Measurements from ENCODE around the gene C11orf52. TPM values are rescaled to one million over a fixed set of nuclear protein-coding genes. Genes with fewer than 3 reads are reported as not detected.

C11orf52 gene
- total RNA-seq, 1 experiment from 2014 or later = 14.4 TPM

- Mint-ChIP-seq H3K4me1 (ENCODE audit: low read depth, unreplicated experiment) (peaks cover 49% of the 10 kb centered on the region), H3K27ac (ENCODE audit: unreplicated experiment) (no peak overlapping the region), H3K36me3 (ENCODE audit: insufficient read depth, unreplicated experiment) (peaks cover 14% of the 10 kb centered on the region), H3K9me3 (ENCODE audit: unreplicated experiment) (no peaks in the 10 kb centered on the region), H3K27me3 (ENCODE audit: insufficient read depth, unreplicated experiment) (no peaks in the 10 kb centered on the region), H3K4me3 (ENCODE audit: unreplicated experiment) (no peak overlapping the region)
- no peak overlapping the region for H3K4me3 ChIP-seq (ENCODE audit: low read depth, low read length)
- no peaks in the 10 kb centered on the region for H3K27me3 ChIP-seq (replicated peaks; ENCODE audit: control insufficient read depth, insufficient read depth, low read length)
- ChIA-PET CTCF (no interaction called here), POLR2A (no interaction called here)
- no peak for DNase-seq
- H3K36me3 ChIP-seq (ENCODE audit: control insufficient read depth, insufficient read depth, low read length) = no peaks in the 10 kb centered on the region; the same call in 1 of the 2 replicates
- peaks cover 32% of the 10 kb centered on the region for H3K4me1 ChIP-seq
- intact Hi-C loops (cut with micrococcal nuclease; ENCODE audit: unreplicated experiment) = no loop called here
- no peaks in the 10 kb centered on the region for H3K9me3 ChIP-seq
- no peak for TF ChIP-seq CTCF (IDR thresholded peaks at IDR 0.05; ENCODE audit: insufficient read depth in 1 of 2, low read depth in 1 of 2, low read length in 1 of 2, severe bottlenecking in 1 of 2, unreplicated experiment in 1 of 2)
- no TSS peak for BruUV-seq (replicated peaks)
These were observed 4.1 kb downstream of the C11orf52 start for GRCh38 chr11:111922803-111923202.

- ChIA-PET CTCF (interaction anchor here (0.5 kb wide), 1 partner anchor 910 kb away, joined by 3 read pairs; no protein-coding TSS in a partner anchor), POLR2A (no interaction called here)
- peaks cover 14% of the 10 kb centered on the region for H3K36me3 Mint-ChIP-seq (ENCODE audit: insufficient read depth, unreplicated experiment)
- no peak for DNase-seq
- peak overlapping the region; percentile 96 for H3K27ac Mint-ChIP-seq (ENCODE audit: unreplicated experiment)
- intact Hi-C loops (cut with micrococcal nuclease; ENCODE audit: unreplicated experiment) = no loop called here
- Histone ChIP-seq H3K4me3 (ENCODE audit: low read depth, low read length) (no peak overlapping the region), H3K36me3 (ENCODE audit: control insufficient read depth, insufficient read depth, low read length) (no peaks in the 10 kb centered on the region; the same call in 1 of the 2 replicates), H3K27me3 (replicated peaks; ENCODE audit: control insufficient read depth, insufficient read depth, low read length) (no peaks in the 10 kb centered on the region), H3K4me1 (peaks cover 26% of the 10 kb centered on the region), H3K9me3 (no peaks in the 10 kb centered on the region)
- H3K9me3 Mint-ChIP-seq (ENCODE audit: unreplicated experiment) = no peaks in the 10 kb centered on the region
- no peaks in the 10 kb centered on the region for H3K27me3 Mint-ChIP-seq (ENCODE audit: insufficient read depth, unreplicated experiment)
- no peak overlapping the region for H3K4me3 Mint-ChIP-seq (ENCODE audit: unreplicated experiment)
- BruUV-seq (replicated peaks) = no TSS peak
- TF ChIP-seq CTCF (IDR thresholded peaks at IDR 0.05; ENCODE audit: insufficient read depth in 1 of 2, low read depth in 1 of 2, low read length in 1 of 2, severe bottlenecking in 1 of 2, unreplicated experiment in 1 of 2) = no peak
- H3K4me1 Mint-ChIP-seq (ENCODE audit: low read depth, unreplicated experiment) = peaks cover 44% of the 10 kb centered on the region
These were observed 4.7 kb downstream of the C11orf52 start for GRCh38 chr11:111923351-111923788.

- Mint-ChIP-seq H3K4me1 (ENCODE audit: low read depth, unreplicated experiment) (peaks cover 41% of the 10 kb centered on the region), H3K27me3 (ENCODE audit: insufficient read depth, unreplicated experiment) (no peaks in the 10 kb centered on the region), H3K36me3 (ENCODE audit: insufficient read depth, unreplicated experiment) (peaks cover 14% of the 10 kb centered on the region), H3K27ac (ENCODE audit: unreplicated experiment) (peak overlapping the region; percentile 96), H3K4me3 (ENCODE audit: unreplicated experiment) (peak overlapping the region; percentile 16), H3K9me3 (ENCODE audit: unreplicated experiment) (no peaks in the 10 kb centered on the region)
- intact Hi-C loops (cut with micrococcal nuclease; ENCODE audit: unreplicated experiment) = no loop called here
- Histone ChIP-seq H3K36me3 (ENCODE audit: control insufficient read depth, insufficient read depth, low read length) (no peaks in the 10 kb centered on the region; the same call in 1 of the 2 replicates), H3K4me3 (ENCODE audit: low read depth, low read length) (no peak overlapping the region), H3K9me3 (no peaks in the 10 kb centered on the region), H3K27me3 (replicated peaks; ENCODE audit: control insufficient read depth, insufficient read depth, low read length) (no peaks in the 10 kb centered on the region), H3K4me1 (peaks cover 23% of the 10 kb centered on the region)
- BruUV-seq (replicated peaks) = no TSS peak
- no peak for DNase-seq
- CTCF ChIA-PET = interaction anchor here (0.5 kb wide), 1 partner anchor 911 kb away, joined by 3 read pairs; no protein-coding TSS in a partner anchor
- TF ChIP-seq CTCF (IDR thresholded peaks at IDR 0.05; ENCODE audit: insufficient read depth in 1 of 2, low read depth in 1 of 2, low read length in 1 of 2, severe bottlenecking in 1 of 2, unreplicated experiment in 1 of 2) = no peak
- POLR2A ChIA-PET = interaction anchor here (0.6 kb wide), 1 partner anchor 12 kb away, joined by 6 read pairs; no protein-coding TSS in a partner anchor
These were observed 5.2 kb downstream of the C11orf52 start for GRCh38 chr11:111923951-111924350.

All from Caco-2 (cell line).